A673 (cell line): Measurements from ENCODE around the gene MAP4. TPM values are rescaled to one million over a fixed set of nuclear protein-coding genes. Genes with fewer than 3 reads are reported as not detected.
"Not testable (repeated sequence)": the region's sequence is repeated elsewhere in the genome, so short reads cannot be mapped to it uniquely, and the experiment has no call there.

Source experiments
- BruUV-seq: library from RNA; stranded (reverse); fragments of 400-500 nt; replicated peaks from 2 replicates; lab custom pipeline; 2021; lab: Mats Ljungman, UMichigan
- CTCF ChIA-PET: fragments of 300-600 bp; sonication (Branson Sonifier 250); formaldehyde crosslinking; loops from one replicate; lab custom pipeline; 2022; ENCODE audit warnings: antibody characterized with exemption; lab: Charles Lee
- POLR2A ChIA-PET: fragments of 300-600 bp; sonication (Branson Sonifier 250); formaldehyde crosslinking; loops from one replicate; lab custom pipeline; 2022; ENCODE audit warnings: antibody characterized with exemption; ENCODE audit not compliant: low non-redundant PET; lab: Charles Lee
- DNase-seq: peaks from one replicate; pipeline ENCODE4 v3.0.0-alpha.2; 2015; ENCODE audit warnings: low spot score
- H3K27ac ChIP-seq: fragments of 200-600 bp; sonication (generic); 2 replicates; pipeline ENCODE4 v1.5.1; 2016; ENCODE audit warnings: mixed run types, low read depth, mild to moderate bottlenecking, mixed read lengths, antibody characterized with exemption, low read length; ENCODE audit not compliant: poor library complexity, severe bottlenecking
- H3K27me3 ChIP-seq: fragments of 200-600 bp; sonication (generic); replicated peaks from 2 replicates; pipeline ENCODE4 v1.6.1; 2017; ENCODE audit warnings: mixed run types, low read depth, mild to moderate bottlenecking, mixed read lengths, antibody characterized with exemption, low read length; ENCODE audit not compliant: insufficient read depth, poor library complexity
- H3K36me3 ChIP-seq: fragments of 200-600 bp; sonication (generic); 2 replicates; pipeline ENCODE4 v1.6.1; 2016; ENCODE audit warnings: mixed run types, mild to moderate bottlenecking, mixed read lengths, antibody characterized with exemption, low read length; ENCODE audit not compliant: insufficient read depth, poor library complexity, severe bottlenecking
- H3K4me1 ChIP-seq: fragments of 200-600 bp; sonication (generic); 2 replicates; pipeline ENCODE4 v1.6.1; 2017; ENCODE audit warnings: mixed run types, mild to moderate bottlenecking, mixed read lengths, antibody characterized with exemption, low read length; ENCODE audit not compliant: insufficient read depth, poor library complexity, severe bottlenecking
- H3K4me3 ChIP-seq: fragments of 200-600 bp; sonication (generic); 2 replicates; pipeline ENCODE4 v1.5.1; 2016; ENCODE audit warnings: low read depth, mixed run types, mild to moderate bottlenecking, mixed read lengths, low read length; ENCODE audit not compliant: poor library complexity, severe bottlenecking
- H3K9me3 ChIP-seq: fragments of 200-600 bp; sonication (generic); 2 replicates; pipeline ENCODE4 v1.6.1; 2016; ENCODE audit warnings: mixed run types, low read depth, mild to moderate bottlenecking, mixed read lengths, antibody characterized with exemption, low read length; ENCODE audit not compliant: poor library complexity, severe bottlenecking
- EZH2 ChIP-seq: fragments of 200-600 bp; sonication (generic); IDR thresholded peaks from 2 replicates; pipeline ENCODE4 v1.6.1; 2017; ENCODE audit warnings: borderline replicate concordance, low read depth, mild to moderate bottlenecking, mixed read lengths, antibody characterized with exemption, low read length; ENCODE audit not compliant: poor library complexity, severe bottlenecking
- intact Hi-C: fragments of 100-400 bp; cut with micrococcal nuclease; formaldehyde crosslinking; loops from one replicate; pipeline ENCODE4 v1.10.0; 2022; ENCODE audit not compliant: unreplicated experiment
- total RNA-seq: library from RNA; stranded (reverse); gene quantifications from 2 replicates; pipeline ENCODE4 v1.2.3, GENCODE V29; 2021
- TF ChIP-seq, protein P1 (sequence below): fragments of 300-800, 200-600 bp; sonication (generic); conservative IDR thresholded peaks from 2 replicates; pipeline ENCODE4 v1.5.1; 2017; ENCODE audit warnings: low read depth, mild to moderate bottlenecking, antibody characterized with exemption, low read length, moderate library complexity, mixed read lengths

MAP4 gene
- total RNA-seq, 1 experiment from 2014 or later = 105 TPM

DNA sequence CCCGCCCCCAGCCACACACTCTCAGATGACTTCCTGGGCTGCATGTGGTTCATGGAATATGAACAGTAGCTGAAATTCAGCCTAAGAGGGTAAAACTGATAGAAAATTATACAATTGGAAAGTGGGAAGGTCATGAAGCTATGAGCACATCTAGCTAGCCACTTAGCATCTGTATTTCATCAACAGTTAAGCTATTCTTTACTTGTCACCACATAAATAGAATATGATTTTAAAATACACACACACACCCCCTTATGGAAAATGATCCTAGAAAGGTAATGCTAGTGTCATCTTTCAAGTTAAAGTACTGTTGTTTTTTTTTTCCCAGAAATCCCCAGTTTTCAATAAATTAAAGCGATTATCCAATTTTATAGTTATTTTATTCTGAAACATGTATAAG, 3.6 kb downstream of the MAP4 start:
- no peaks in the 10 kb centered on the region for H3K9me3 ChIP-seq
- BruUV-seq = no TSS peak
- H3K36me3 ChIP-seq = peaks cover 3% of the 10 kb centered on the region
- no peak for TF ChIP-seq EZH2
- TF ChIP-seq, protein P1, sequence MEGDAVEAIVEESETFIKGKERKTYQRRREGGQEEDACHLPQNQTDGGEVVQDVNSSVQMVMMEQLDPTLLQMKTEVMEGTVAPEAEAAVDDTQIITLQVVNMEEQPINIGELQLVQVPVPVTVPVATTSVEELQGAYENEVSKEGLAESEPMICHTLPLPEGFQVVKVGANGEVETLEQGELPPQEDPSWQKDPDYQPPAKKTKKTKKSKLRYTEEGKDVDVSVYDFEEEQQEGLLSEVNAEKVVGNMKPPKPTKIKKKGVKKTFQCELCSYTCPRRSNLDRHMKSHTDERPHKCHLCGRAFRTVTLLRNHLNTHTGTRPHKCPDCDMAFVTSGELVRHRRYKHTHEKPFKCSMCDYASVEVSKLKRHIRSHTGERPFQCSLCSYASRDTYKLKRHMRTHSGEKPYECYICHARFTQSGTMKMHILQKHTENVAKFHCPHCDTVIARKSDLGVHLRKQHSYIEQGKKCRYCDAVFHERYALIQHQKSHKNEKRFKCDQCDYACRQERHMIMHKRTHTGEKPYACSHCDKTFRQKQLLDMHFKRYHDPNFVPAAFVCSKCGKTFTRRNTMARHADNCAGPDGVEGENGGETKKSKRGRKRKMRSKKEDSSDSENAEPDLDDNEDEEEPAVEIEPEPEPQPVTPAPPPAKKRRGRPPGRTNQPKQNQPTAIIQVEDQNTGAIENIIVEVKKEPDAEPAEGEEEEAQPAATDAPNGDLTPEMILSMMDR = no peak
- no peaks in the 10 kb centered on the region for H3K27me3 ChIP-seq
- DNase-seq = no peak
- no peak overlapping the region for H3K27ac ChIP-seq
- H3K4me3 ChIP-seq = no peak overlapping the region
- peaks cover 45% of the 10 kb centered on the region for H3K4me1 ChIP-seq
- ChIA-PET CTCF (no interaction called here), POLR2A (no interaction called here)
- intact Hi-C loops = no loop called here

DNA sequence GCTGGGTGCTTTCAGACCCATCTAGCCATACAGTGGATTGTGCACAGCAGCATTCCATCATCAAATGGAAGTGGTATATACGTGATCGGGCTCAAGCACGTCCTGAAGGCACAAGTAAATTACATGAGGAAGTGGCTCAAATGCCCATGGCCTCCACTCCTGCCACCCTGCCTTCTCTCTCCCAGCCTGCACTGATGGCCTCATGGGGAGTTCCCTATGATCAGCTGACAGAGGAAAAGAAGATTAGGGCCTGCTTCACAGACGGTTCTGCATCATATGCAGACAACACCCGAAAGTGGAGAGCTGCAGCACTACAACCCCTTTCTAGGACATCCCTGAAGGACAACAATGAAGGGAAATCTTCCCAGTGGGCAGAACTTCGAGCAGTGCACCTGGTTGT, 8.2 kb downstream of the MAP4 start:
- intact Hi-C loops, POLR2A ChIA-PET, H3K9me3 ChIP-seq, H3K36me3 ChIP-seq, H3K27me3 ChIP-seq, H3K4me1 ChIP-seq, DNase-seq, CTCF ChIA-PET, BruUV-seq, H3K27ac ChIP-seq, H3K4me3 ChIP-seq: not testable (repeated sequence)

GRCh38 chr3:48007361-48007760, 8.9 kb downstream of the MAP4 start:
- CTCF ChIA-PET, intact Hi-C loops, DNase-seq, H3K4me1 ChIP-seq, POLR2A ChIA-PET, H3K9me3 ChIP-seq, H3K36me3 ChIP-seq, H3K4me3 ChIP-seq, BruUV-seq, H3K27me3 ChIP-seq, H3K27ac ChIP-seq: not testable (repeated sequence)

DNA sequence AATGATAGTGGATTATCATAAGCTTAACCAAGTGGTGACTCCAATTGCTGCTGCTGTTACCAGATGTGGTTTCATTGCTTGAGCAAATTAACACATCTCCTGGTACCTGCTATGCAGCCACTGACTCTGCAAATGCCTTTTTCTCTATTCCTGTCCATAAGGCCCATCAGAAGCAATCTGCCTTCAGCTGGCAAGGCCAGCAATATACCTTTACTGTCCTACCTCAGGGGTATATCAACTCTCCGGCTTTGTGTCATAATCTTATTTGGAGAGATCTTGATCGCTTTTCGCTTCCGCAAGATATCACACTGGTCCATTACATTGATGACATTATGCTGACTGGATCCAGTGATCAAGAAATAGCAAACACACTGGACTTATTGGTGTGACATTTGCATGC, 9.4 kb downstream of the MAP4 start:
- CTCF ChIA-PET, H3K27me3 ChIP-seq, H3K27ac ChIP-seq, intact Hi-C loops, POLR2A ChIA-PET, H3K9me3 ChIP-seq, H3K4me3 ChIP-seq, H3K36me3 ChIP-seq, BruUV-seq, DNase-seq, H3K4me1 ChIP-seq: not testable (repeated sequence)

DNA sequence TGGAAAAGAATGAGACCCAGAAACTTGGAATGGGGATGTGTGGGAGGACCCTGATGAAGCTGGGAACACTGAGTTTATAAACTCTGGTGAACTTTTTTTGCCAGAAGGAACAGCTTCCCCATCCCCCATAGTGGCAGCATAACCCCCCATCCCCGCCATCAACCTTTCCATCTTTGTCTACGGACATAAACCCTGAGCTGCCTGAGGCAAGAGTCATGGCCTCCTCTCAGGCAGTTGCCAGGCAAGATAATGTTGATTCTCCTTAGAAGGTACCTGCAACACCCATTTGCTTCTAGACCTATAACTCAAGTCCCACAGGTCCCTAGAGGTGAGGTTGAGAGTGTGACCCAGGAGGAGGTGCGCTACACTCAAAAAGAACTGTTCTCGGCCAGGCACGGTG, 11.5 kb downstream of the MAP4 start:
- Histone ChIP-seq H3K27me3 (no peaks in the 10 kb centered on the region), H3K27ac (no peak overlapping the region), H3K36me3 (no peaks in the 10 kb centered on the region), H3K9me3 (no peaks in the 10 kb centered on the region), H3K4me1 (no peaks in the 10 kb centered on the region), H3K4me3 (no peak overlapping the region)
- BruUV-seq = no TSS peak
- DNase-seq = no peak
- ChIA-PET POLR2A (no interaction called here), CTCF (no interaction called here)
- no peak for TF ChIP-seq EZH2
- intact Hi-C loops = no loop called here
